HG02642 (cell line): ENCODE data around the gene NCCRP1.

Experiments
- ATAC-seq: cut with Tn5 transposase; IDR thresholded peaks from one replicate; pipeline ENCODE4 v1.9.1; 2021; ENCODE audit warnings: mild to moderate bottlenecking; ENCODE audit not compliant: unreplicated experiment, poor library complexity

Gene NCCRP1

GRCh38 chr19:39177736-39178135, 19.0 kb upstream of the NCCRP1 start:
- no peak for ATAC-seq

GRCh38 chr19:39178296-39179006, 18.3 kb upstream of the NCCRP1 start:
- ATAC-seq = no peak

GRCh38 chr19:39179754-39180153, 17.0 kb upstream of the NCCRP1 start:
- ATAC-seq = no peak

GRCh38 chr19:39180749-39181148, 16.0 kb upstream of the NCCRP1 start:
- no peak for ATAC-seq

- no peak for ATAC-seq
Observed at GRCh38 chr19:39181500-39182173, 15.1 kb upstream of the NCCRP1 start.

GRCh38 chr19:39182174-39182505, 14.6 kb upstream of the NCCRP1 start:
- no peak for ATAC-seq

GRCh38 chr19:39183104-39183503, 13.7 kb upstream of the NCCRP1 start:
- ATAC-seq = no peak

GRCh38 chr19:39186391-39186790, 10.4 kb upstream of the NCCRP1 start:
- ATAC-seq = no peak

- ATAC-seq = no peak
Observed at GRCh38 chr19:39187552-39187943, 9.2 kb upstream of the NCCRP1 start.

- ATAC-seq = no peak
Observed at GRCh38 chr19:39188960-39189359, 7.8 kb upstream of the NCCRP1 start.

GRCh38 chr19:39190768-39191167, 6.0 kb upstream of the NCCRP1 start:
- no peak for ATAC-seq

GRCh38 chr19:39192846-39193245, 3.9 kb upstream of the NCCRP1 start:
- ATAC-seq = no peak

- no peak for ATAC-seq
Observed at GRCh38 chr19:39193803-39194202, 3.0 kb upstream of the NCCRP1 start.

GRCh38 chr19:39194832-39195542, 1.8 kb upstream of the NCCRP1 start:
- ATAC-seq = no peak

- no peak for ATAC-seq
Observed at GRCh38 chr19:39195755-39196154, 1.0 kb upstream of the NCCRP1 start.

- ATAC-seq = no peak
Observed at GRCh38 chr19:39196320-39196719, 444 bp upstream of the NCCRP1 start.

- ATAC-seq = no peak
Observed at GRCh38 chr19:39197808-39198207, 1.0 kb downstream of the NCCRP1 start.

GRCh38 chr19:39199025-39199424, 2.3 kb downstream of the NCCRP1 start:
- no peak for ATAC-seq

GRCh38 chr19:39200066-39200802, 3.5 kb downstream of the NCCRP1 start:
- no peak for ATAC-seq

- ATAC-seq = no peak
Observed at GRCh38 chr19:39200803-39201115, 4.0 kb downstream of the NCCRP1 start.

GRCh38 chr19:39202998-39203355, 6.2 kb downstream of the NCCRP1 start:
- ATAC-seq = no peak
